ENCODE data around the gene TOX2. TPM values are rescaled to one million over a fixed set of nuclear protein-coding genes. Genes with fewer than 3 reads are reported as not detected.

Gene TOX2
- total and polyA plus RNA-seq, 5 experiments from 2014 or later = 0.31 to 1.3 (median 1.2) TPM

DNA sequence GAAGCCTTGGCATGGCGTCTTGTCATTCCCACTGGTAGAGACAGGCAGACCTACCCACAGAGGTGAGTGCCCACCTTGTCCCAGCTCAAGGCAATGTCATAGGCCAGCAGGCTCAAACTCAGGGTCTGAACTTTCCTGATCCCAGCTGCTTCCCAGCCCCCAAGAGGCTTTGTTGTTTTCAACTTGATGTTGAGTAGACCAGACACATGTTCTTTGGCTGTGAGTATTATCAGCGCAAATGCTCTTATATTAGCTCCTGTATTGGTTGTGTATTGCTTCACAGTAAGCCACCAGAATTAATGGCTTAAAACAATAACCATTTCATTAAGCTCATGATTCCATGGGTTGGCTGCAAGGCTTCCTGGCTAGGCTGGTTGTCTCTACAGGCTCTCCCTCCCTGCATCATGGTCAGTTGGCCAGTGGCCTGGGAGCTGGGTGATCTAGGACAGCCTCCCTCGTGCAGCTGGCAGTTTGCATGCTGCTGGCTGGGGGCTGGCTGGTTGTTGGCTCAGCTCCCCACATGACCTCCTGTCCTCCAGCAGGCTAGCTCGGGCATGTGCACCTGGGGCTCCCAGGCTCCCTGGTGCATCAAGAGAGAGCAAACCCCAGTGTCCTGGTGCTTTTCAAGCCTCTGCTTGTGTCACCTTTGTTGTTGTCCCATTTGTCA lies 21.6 kb downstream of the TOX2 start:
- H3K27me3 Mint-ChIP-seq = peaks cover 9 to 65% (median 19%) of the 10 kb centered on the region in 5 donors
- no peak for ATAC-seq
- H3K4me1 Mint-ChIP-seq = peaks cover 8 to 37% (median 24%) of the 10 kb centered on the region in 4 donors
- POLR2A ChIA-PET = interaction anchor here (1.8 kb wide), 1 partner anchor 24 kb away, joined by 6 read pairs; no protein-coding TSS in a partner anchor
- peak in 1 of 10 donors; percentile 40 for DNase-seq
- H3K27ac Mint-ChIP-seq = peak overlapping the region in 1 of 10 donors; percentile 21
- no peaks in the 10 kb centered on the region for H3K36me3 Mint-ChIP-seq
- no peaks in the 10 kb centered on the region for H3K9me3 Mint-ChIP-seq
- H3K4me3 Mint-ChIP-seq = no peak overlapping the region

DNA sequence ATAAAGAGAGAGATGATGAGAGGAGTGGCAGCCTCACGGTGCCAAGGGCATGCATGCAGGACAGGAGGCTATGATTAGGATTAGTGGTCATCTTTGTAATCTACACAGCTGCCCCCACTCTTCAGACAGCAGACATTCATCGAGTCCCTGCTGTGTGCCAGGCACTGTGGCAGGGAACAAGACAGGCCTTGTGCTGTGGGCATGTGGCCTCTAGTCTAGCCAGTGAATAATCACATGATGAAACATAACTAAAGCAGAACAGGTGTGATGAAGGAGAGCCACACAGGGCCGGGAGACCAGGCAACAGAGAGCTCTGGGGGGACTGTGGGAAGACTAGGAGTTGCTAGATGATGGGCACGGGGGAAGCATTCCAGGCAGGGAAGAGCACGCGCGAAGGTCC lies 22.2 kb downstream of the TOX2 start:
- peaks cover 11 to 42% (median 29%) of the 10 kb centered on the region in 4 donors for H3K4me1 Mint-ChIP-seq
- peak in 1 of 10 donors; percentile 43 for DNase-seq
- no peak for ATAC-seq
- H3K27me3 Mint-ChIP-seq = peaks cover 9 to 59% (median 16%) of the 10 kb centered on the region in 5 donors
- no peak overlapping the region for H3K4me3 Mint-ChIP-seq
- H3K36me3 Mint-ChIP-seq = no peaks in the 10 kb centered on the region
- H3K27ac Mint-ChIP-seq = peak overlapping the region in 1 of 10 donors; percentile 21
- no peaks in the 10 kb centered on the region for H3K9me3 Mint-ChIP-seq
- POLR2A ChIA-PET = interaction anchor here (1.8 kb wide), 1 partner anchor 23 kb away, joined by 6 read pairs; no protein-coding TSS in a partner anchor

DNA sequence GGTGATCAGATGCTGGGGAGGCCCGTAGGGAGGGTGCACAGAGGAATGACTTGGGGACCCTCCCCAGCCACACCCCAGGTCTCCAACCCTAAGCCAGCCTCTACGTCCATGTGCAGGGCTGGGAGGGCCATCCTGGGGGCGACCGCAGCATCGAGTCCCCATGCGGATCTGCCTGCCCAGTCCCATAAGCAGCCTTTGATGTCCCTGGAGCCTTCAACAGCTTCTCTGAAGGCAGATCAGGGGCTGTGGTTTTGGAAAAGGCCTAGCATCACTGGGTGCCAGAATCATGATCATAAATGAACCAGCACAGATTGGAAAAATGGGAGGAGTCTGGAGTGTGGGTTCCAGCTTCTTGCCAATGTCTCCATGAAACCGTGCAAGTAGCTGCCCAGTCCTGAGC lies 22.9 kb downstream of the TOX2 start:
- H3K9me3 Mint-ChIP-seq = no peaks in the 10 kb centered on the region
- H3K36me3 Mint-ChIP-seq = no peaks in the 10 kb centered on the region
- no peak for ATAC-seq
- no peak overlapping the region for H3K4me3 Mint-ChIP-seq
- peak in 1 of 10 donors; percentile 13 for DNase-seq
- H3K27ac Mint-ChIP-seq = no peak overlapping the region
- POLR2A ChIA-PET = interaction anchor here (1.8 kb wide), 1 partner anchor 22 kb away, joined by 6 read pairs; no protein-coding TSS in a partner anchor
- peaks cover 6 to 54% (median 12%) of the 10 kb centered on the region in 5 donors for H3K27me3 Mint-ChIP-seq
- peaks cover 15 to 49% (median 36%) of the 10 kb centered on the region in 4 donors for H3K4me1 Mint-ChIP-seq

DNA sequence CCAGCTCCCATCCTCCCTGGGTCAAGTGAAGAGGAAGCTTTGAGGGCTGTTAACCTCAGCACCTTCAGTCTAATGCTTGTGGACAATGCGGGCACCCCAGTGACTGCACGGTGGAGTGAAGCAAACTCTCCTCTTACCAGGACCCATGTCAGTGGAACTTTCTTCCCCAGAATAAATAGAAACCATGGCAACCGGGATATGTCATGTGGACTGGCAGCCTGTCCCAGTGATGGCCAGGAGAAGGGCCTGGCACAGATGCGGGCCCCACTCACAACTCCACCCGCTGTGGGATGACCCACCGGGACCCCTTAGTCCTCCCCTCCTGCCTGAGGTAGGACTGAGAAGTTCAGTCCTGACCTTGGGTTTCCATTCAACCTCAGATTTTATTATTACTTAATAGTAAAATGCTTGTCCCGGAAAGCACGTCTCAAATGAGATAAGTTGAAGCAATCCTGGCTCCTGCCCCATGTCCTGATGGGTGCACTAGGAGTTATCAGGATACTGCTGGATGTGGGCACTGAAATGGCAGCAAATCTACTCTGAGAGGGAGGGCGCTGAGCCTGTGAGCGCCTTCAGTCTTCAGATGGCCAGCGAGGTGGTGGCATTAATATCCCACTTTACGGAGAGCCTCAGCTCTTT lies 23.5 kb downstream of the TOX2 start:
- Mint-ChIP-seq H3K27ac (no peak overlapping the region), H3K36me3 (no peaks in the 10 kb centered on the region), H3K4me3 (no peak overlapping the region), H3K27me3 (peaks cover 6 to 52% (median 12%) of the 10 kb centered on the region in 5 donors), H3K4me1 (peaks cover 17 to 54% (median 41%) of the 10 kb centered on the region in 4 donors), H3K9me3 (no peaks in the 10 kb centered on the region)
- POLR2A ChIA-PET = no interaction called here
- no peak for ATAC-seq
- no peak for DNase-seq

DNA sequence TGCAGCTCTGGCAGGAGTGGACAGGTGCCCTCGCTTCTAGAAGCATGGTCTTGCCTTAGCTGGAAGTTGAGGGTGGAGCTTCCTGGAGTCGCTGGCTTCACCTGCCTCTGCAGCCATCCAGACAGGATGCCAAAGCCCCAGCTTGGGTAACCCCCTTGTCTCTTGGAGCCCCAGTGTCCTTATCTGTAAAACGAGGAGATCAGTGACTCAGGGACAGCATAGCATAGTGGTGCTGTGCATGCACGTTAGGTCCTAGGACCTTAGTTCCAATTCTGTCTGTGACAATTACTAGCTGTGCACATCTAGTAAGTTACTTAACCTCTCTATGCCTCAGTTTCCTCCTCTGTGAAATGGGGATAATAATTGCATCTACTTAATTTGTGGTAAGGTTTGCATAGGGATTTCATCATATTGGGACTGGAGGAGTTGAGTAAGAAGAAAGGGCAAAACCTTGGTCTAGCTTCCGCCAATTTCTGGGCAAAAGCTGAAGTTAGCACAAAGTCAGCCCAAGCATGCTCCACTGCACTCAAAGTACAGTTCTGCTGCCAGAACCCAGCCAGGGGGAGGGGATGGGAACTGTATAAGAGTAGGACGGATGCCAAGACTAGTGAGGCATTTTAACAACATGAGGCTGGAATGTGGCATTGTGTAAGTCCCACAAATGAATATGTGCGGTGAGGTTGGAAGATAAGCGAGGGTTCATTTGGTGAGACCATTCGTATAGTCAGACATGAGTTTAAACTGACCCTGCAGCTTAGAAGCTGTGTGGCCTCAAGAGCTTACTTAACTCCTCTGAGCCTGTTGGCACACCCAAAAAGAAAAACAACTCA lies 24.5 kb downstream of the TOX2 start:
- Mint-ChIP-seq H3K27me3 (peaks cover 4 to 42% (median 8%) of the 10 kb centered on the region in 5 donors), H3K36me3 (no peaks in the 10 kb centered on the region), H3K9me3 (no peaks in the 10 kb centered on the region), H3K4me1 (peaks cover 21 to 58% (median 48%) of the 10 kb centered on the region in 4 donors), H3K27ac (no peak overlapping the region), H3K4me3 (no peak overlapping the region)
- DNase-seq (no peak), ATAC-seq (no peak)
- POLR2A ChIA-PET = no interaction called here

DNA sequence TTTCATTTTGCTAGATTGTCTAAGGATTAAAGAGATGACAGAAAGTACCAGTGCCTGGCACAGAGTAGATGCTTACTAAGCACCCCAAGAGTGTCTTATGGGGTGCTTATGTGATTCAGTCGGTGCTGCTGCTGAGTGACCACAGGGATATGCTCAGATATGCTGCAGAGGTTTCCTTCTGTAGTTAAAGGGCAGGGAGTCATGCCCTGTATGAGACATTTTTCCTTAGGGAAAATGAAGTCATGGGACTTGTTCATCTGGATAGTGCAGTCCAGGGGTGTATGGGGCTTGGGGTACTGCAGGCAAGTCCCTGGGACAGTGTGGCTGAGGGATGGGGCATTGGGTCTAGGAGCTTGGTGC lies 25.1 kb downstream of the TOX2 start:
- H3K36me3 Mint-ChIP-seq = no peaks in the 10 kb centered on the region
- peaks cover 21 to 64% (median 50%) of the 10 kb centered on the region in 4 donors for H3K4me1 Mint-ChIP-seq
- H3K9me3 Mint-ChIP-seq = no peaks in the 10 kb centered on the region
- POLR2A ChIA-PET = no interaction called here
- H3K27ac Mint-ChIP-seq = no peak overlapping the region
- DNase-seq (no peak), ATAC-seq (no peak)
- no peak overlapping the region for H3K4me3 Mint-ChIP-seq
- H3K27me3 Mint-ChIP-seq = peaks cover 4 to 36% (median 8%) of the 10 kb centered on the region in 5 donors

DNA sequence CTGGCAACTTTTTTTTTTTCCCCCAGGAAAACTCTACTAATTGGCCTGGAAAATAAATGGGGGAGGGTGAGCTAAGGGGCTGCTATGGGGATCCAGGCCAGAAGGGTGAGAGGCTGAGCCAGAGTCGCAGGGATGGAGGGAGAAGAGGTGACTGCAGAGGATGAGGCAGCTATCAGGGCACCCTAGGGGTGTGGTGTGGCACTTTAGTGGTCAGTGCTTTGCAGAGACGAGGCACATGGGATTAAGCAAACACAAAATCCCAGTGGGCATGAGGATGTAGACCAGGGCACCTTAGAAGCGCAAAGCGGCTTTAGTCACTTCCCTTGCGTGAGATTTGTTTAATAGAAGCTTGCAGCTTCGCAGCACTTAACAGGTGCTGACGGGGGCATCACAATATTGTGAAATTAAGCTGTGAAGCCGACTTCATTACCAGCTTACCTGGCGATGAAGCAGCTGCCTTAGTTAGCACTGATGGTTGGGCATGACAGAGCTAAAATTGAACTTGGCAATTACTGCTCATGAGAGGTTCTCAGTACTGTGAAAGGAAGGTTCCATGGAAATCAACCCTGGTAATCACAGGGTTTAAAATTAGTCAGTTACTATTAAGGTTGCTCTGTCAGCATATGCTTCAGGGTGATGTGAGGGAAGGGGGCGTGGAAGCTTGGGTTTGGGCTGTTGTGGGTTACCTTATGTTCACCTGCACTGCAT lies 26.0 kb downstream of the TOX2 start:
- DNase-seq (no peak), ATAC-seq (no peak)
- Mint-ChIP-seq H3K27ac (peak overlapping the region in 2 of 10 donors; percentile 23 to 43), H3K4me3 (peak overlapping the region in 1 of 10 donors; percentile 34), H3K9me3 (no peaks in the 10 kb centered on the region), H3K27me3 (peaks cover 4 to 36% (median 8%) of the 10 kb centered on the region in 5 donors), H3K4me1 (peaks cover 27 to 73% (median 58%) of the 10 kb centered on the region in 4 donors), H3K36me3 (no peaks in the 10 kb centered on the region)
- POLR2A ChIA-PET = interaction anchor here (0.6 to 1.7 kb wide), 2 partner anchors 10 to 939 kb away, joined by 3 to 7 read pairs; no protein-coding TSS in a partner anchor

DNA sequence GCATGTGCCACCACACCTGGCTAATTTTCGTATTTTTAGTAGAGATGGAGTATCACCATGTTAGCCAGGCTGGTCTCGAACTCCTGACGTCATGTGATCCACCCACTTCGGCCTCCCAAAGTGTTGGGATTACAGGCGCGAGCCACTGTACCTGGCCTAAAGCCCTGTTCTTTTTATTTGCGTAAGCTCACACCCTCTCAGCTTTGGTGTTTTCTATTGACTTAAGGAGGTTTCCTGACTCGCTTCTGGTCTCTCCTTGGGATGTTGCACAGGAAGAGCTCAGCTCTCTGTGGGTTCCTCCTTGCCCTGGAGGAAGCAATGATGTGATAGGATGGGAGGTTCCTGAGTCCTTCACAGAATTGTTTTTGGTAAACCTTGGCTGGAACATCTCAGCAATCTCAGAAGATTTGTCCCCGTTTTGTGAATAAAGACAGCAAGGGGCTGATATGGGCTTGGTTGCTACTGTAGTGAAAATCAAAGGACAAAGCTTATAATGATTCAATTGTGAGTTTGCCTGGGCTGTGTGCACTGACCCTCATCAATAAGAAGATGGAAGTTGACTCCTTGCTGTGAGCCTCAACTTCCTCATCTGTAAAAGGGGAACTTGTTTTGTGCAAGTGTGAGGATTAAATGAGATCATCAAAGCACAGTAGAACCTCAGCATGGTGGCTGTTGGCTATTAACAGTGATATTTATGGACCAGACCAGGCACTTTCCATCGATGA lies 27.0 kb downstream of the TOX2 start:
- H3K27ac Mint-ChIP-seq = peak overlapping the region in 3 of 10 donors; percentile 22 to 73 (median 39)
- POLR2A ChIA-PET = interaction anchor here (1.7 to 2.1 kb wide), 2 partner anchors 9 to 18 kb away, joined by 6 to 7 read pairs; no protein-coding TSS in a partner anchor
- no peak for DNase-seq
- no peak for ATAC-seq
- H3K27me3 Mint-ChIP-seq = peaks cover 3 to 41% (median 11%) of the 10 kb centered on the region in 5 donors
- H3K4me1 Mint-ChIP-seq = peaks cover 34 to 81% (median 66%) of the 10 kb centered on the region in 4 donors
- H3K4me3 Mint-ChIP-seq = peak overlapping the region in 3 of 10 donors; percentile 22 to 37 (median 22)
- no peaks in the 10 kb centered on the region for H3K9me3 Mint-ChIP-seq
- H3K36me3 Mint-ChIP-seq = no peaks in the 10 kb centered on the region

DNA sequence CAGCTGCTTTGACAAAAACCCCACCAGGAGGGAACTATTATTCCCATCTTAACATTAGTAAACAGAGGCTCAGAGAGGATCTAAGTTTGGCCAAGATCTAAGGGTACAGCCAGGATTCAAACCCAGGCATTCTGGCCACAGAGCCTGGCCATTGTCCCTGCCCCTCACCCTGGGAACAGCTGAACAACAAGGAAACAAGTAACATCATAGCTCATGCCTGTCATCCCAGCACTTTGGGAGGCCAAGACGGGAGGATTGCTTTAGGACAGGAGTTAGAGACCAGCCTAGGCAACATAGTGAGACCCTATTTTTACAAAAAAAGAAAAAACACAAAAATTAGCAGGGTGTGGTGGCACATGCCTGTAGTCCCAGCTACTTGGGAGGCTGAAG lies 27.5 kb downstream of the TOX2 start:
- Mint-ChIP-seq H3K27ac (peak overlapping the region in 3 of 10 donors; percentile 39 to 73 (median 64)), H3K9me3 (no peaks in the 10 kb centered on the region), H3K36me3 (no peaks in the 10 kb centered on the region), H3K27me3 (peaks cover 0 to 36% (median 7%) of the 10 kb centered on the region in 5 donors), H3K4me3 (peak overlapping the region in 4 of 10 donors; percentile 22 to 59 (median 30)), H3K4me1 (peaks cover 32 to 80% (median 68%) of the 10 kb centered on the region in 4 donors)
- ATAC-seq (peak in 1 of 2 donors; percentile 5), DNase-seq (no peak)
- POLR2A ChIA-PET = interaction anchor here (1.1 to 2.1 kb wide), 4 partner anchors 8 to 60 kb away, joined by 3 to 7 read pairs (median 4); no protein-coding TSS in a partner anchor

DNA sequence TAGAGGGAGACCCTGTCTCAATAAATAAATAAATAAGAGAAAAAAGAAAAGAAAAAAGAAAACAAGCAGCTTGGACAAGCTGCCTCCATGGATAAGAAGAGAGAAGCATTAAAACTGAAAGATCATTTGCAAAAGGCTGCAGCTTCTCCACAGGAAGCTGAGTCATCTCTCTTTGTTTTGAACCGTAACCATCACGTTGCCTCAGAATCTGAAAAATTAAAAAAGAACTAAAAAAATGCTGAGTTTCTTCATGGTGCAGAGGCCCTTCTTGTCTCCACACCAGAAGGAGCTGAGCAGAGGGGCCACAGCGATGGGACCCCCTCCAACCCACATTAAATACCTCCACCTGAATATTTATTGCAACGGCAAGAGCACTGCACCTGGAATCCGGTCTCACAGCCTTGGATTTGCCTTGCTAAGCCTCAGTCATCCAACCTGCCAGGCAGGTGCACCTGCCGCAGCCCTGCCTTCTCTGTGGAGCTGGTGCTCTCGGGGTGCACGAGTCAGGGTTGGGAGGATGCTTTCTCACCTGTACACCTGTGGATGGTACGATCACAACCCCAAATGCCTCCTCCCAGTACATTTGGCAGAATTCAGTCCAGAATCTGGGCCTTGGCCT lies 28.1 kb downstream of the TOX2 start:
- Mint-ChIP-seq H3K27ac (peak overlapping the region in 8 of 10 donors; percentile 24 to 68 (median 58)), H3K4me1 (peaks cover 33 to 85% (median 73%) of the 10 kb centered on the region in 4 donors), H3K9me3 (no peaks in the 10 kb centered on the region), H3K4me3 (peak overlapping the region in 9 of 10 donors; percentile 22 to 59 (median 39)), H3K27me3 (peaks cover 0 to 39% (median 5%) of the 10 kb centered on the region in 5 donors), H3K36me3 (no peaks in the 10 kb centered on the region)
- DNase-seq (peak in 4 of 10 donors; percentile 26 to 54 (median 42)), ATAC-seq (peak; percentile 74 to 87)
- POLR2A ChIA-PET = interaction anchor here (1.1 to 2.1 kb wide), 3 partner anchors 17 to 59 kb away, joined by 3 to 6 read pairs (median 3); no protein-coding TSS in a partner anchor

DNA sequence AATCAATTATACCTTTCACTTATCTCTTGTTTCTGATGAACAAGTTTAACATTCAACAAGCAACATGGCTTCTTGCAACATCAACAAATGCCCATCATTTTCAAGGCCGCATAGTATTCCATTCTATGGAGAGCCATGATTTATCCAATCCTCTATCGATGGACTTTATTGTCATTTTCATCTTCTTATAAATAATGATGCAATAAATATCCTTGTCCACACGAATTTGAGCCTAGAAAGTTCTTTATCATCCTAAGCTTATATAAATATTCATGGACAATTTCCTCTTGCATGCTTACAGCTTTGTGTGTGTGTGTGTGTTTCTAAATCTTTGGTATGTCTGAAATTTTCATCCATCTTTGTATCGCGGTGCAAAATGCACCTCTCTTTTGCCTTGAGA lies 29.1 kb downstream of the TOX2 start:
- POLR2A ChIA-PET = no interaction called here
- DNase-seq = no peak
- H3K4me3 Mint-ChIP-seq = no peak overlapping the region
- H3K27ac Mint-ChIP-seq = no peak overlapping the region
- peaks cover 34 to 95% (median 79%) of the 10 kb centered on the region in 4 donors for H3K4me1 Mint-ChIP-seq
- no peaks in the 10 kb centered on the region for H3K36me3 Mint-ChIP-seq
- H3K9me3 Mint-ChIP-seq = no peaks in the 10 kb centered on the region
- no peak for ATAC-seq
- peaks cover 0 to 41% (median 5%) of the 10 kb centered on the region in 5 donors for H3K27me3 Mint-ChIP-seq
